OCI-LY3 (cell line): Measurements from ENCODE around the gene EVI5L.
"Not testable (repeated sequence)": the region's sequence is repeated elsewhere in the genome, so short reads cannot be mapped to it uniquely, and the experiment has no call there.

Experiments
- H2AFZ ChIP-seq: fragments of 200-600, 300-600 bp; shearing (Covaris generic); 2 replicates; pipeline ENCODE4 v1.6.0; 2014; ENCODE audit warnings: antibody characterized with exemption, low read depth, low read length
- H3K27ac ChIP-seq: fragments of 200-600, 300-600 bp; sonication (generic); 2 replicates; pipeline ENCODE4 v1.5.1; 2014; ENCODE audit warnings: mild to moderate bottlenecking, low read length, moderate library complexity, mixed read lengths
- H3K27me3 ChIP-seq: fragments of 200-600, 300-600 bp; sonication (generic); 2 replicates; pipeline ENCODE4 v1.6.1; 2014; ENCODE audit warnings: low read depth, low read length, mixed read lengths
- H3K36me3 ChIP-seq: fragments of 200-600, 300-600 bp; sonication (generic); replicated peaks from 2 replicates; pipeline ENCODE3; 2014; ENCODE audit warnings: low read depth, low read length, mixed read lengths
- H3K4me1 ChIP-seq: fragments of 300-600, 200-600 bp; sonication (generic); 2 replicates; pipeline ENCODE4 v1.6.1; 2014; ENCODE audit warnings: low read length, mixed read lengths
- H3K4me2 ChIP-seq: fragments of 200-600, 300-600 bp; sonication (generic); 2 replicates; pipeline ENCODE4 v1.6.1; 2014; ENCODE audit warnings: low read length, mixed read lengths
- H3K4me3 ChIP-seq: fragments of 300-600, 200-600 bp; sonication (generic); 2 replicates; pipeline ENCODE4 v1.5.1; 2014; ENCODE audit warnings: antibody characterized with exemption, mild to moderate bottlenecking, low read length, moderate library complexity
- H3K79me2 ChIP-seq: fragments of 300-600, 200-600 bp; shearing (Covaris generic); 2 replicates; pipeline ENCODE4 v1.6.1; 2014; ENCODE audit warnings: mild to moderate bottlenecking, low read length, mixed read lengths
- H3K9ac ChIP-seq: fragments of 300-600, 200-600 bp; shearing (Covaris generic); 2 replicates; pipeline ENCODE4 v1.6.0; 2014; ENCODE audit warnings: mild to moderate bottlenecking, low read length, moderate library complexity
- H3K9me3 ChIP-seq: fragments of 200-600, 300-600 bp; shearing (Covaris generic); 2 replicates; pipeline ENCODE4 v1.6.1; 2014; ENCODE audit warnings: low read length, mixed read lengths; ENCODE audit not compliant: insufficient read depth
- H4K20me1 ChIP-seq: fragments of 200-600, 300-600 bp; sonication (generic); 2 replicates; pipeline ENCODE4 v1.6.1; 2016; ENCODE audit warnings: low read length, mixed read lengths; ENCODE audit not compliant: insufficient read depth
- CTCF ChIP-seq: fragments of 200-600, 300-600 bp; sonication (generic); IDR thresholded peaks from 2 replicates; pipeline ENCODE4 v1.5.1; 2014; ENCODE audit warnings: antibody characterized with exemption, low read length, low read depth
- EZH2phosphoT487 ChIP-seq: fragments of 200-600 bp; shearing (Covaris generic); IDR thresholded peaks from 2 replicates; pipeline ENCODE4 v1.6.1; 2018; ENCODE audit warnings: antibody characterized with exemption, mixed run types, low read depth

EVI5L gene

GRCh38 chr19:7806876-7807275 is 23.1 kb upstream of the EVI5L start:
- H4K20me1 ChIP-seq = no peaks in the 10 kb centered on the region
- H3K4me2 ChIP-seq = peak overlapping the region; percentile 57; the same call in 1 of the 2 replicates
- TF ChIP-seq CTCF (no peak), EZH2phosphoT487 (no peak)
- peaks cover 64% of the 10 kb centered on the region for H3K27me3 ChIP-seq
- H3K4me1 ChIP-seq = peaks cover 17% of the 10 kb centered on the region
- no peaks in the 10 kb centered on the region for H3K79me2 ChIP-seq
- H3K27ac ChIP-seq = no peak overlapping the region
- peaks cover 15% of the 10 kb centered on the region; the same call in 1 of the 2 replicates for H3K9me3 ChIP-seq
- no peak overlapping the region for H2AFZ ChIP-seq
- no peaks in the 10 kb centered on the region for H3K36me3 ChIP-seq
- H3K9ac ChIP-seq = no peak overlapping the region
- H3K4me3 ChIP-seq = no peak overlapping the region

GRCh38 chr19:7808108-7808507 is 21.9 kb upstream of the EVI5L start:
- no peak overlapping the region for H3K27ac ChIP-seq
- H3K9me3 ChIP-seq = peaks cover 15% of the 10 kb centered on the region; the same call in 1 of the 2 replicates
- peaks cover 17% of the 10 kb centered on the region for H3K4me1 ChIP-seq
- no peaks in the 10 kb centered on the region for H3K79me2 ChIP-seq
- no peak overlapping the region for H2AFZ ChIP-seq
- peak overlapping the region; percentile 57 for H3K4me2 ChIP-seq
- no peaks in the 10 kb centered on the region for H4K20me1 ChIP-seq
- H3K27me3 ChIP-seq = peaks cover 64% of the 10 kb centered on the region
- TF ChIP-seq EZH2phosphoT487 = no peak
- H3K9ac ChIP-seq = no peak overlapping the region
- no peaks in the 10 kb centered on the region for H3K36me3 ChIP-seq
- H3K4me3 ChIP-seq = no peak overlapping the region

GRCh38 chr19:7811989-7812388 is 18.0 kb upstream of the EVI5L start:
- Histone ChIP-seq H3K36me3 (peaks cover 2% of the 10 kb centered on the region), H3K4me3 (no peak overlapping the region), H3K27me3 (peaks cover 57% of the 10 kb centered on the region), H4K20me1 (no peaks in the 10 kb centered on the region), H3K4me1 (peaks cover 15% of the 10 kb centered on the region), H3K9me3 (peaks cover 10% of the 10 kb centered on the region; the same call in 1 of the 2 replicates), H3K79me2 (no peaks in the 10 kb centered on the region), H3K4me2 (no peak overlapping the region), H3K9ac (no peak overlapping the region), H3K27ac (no peak overlapping the region), H2AFZ (no peak overlapping the region)
- no peak for TF ChIP-seq CTCF
- TF ChIP-seq EZH2phosphoT487 = no peak

GRCh38 chr19:7815325-7815724 is 14.7 kb upstream of the EVI5L start:
- Histone ChIP-seq H3K9ac (no peak overlapping the region), H3K27ac (no peak overlapping the region), H3K4me2 (no peak overlapping the region), H3K36me3 (peaks cover 6% of the 10 kb centered on the region), H3K79me2 (no peaks in the 10 kb centered on the region), H2AFZ (no peak overlapping the region), H3K9me3 (peaks cover 16% of the 10 kb centered on the region), H4K20me1 (no peaks in the 10 kb centered on the region), H3K4me1 (peaks cover 9% of the 10 kb centered on the region), H3K4me3 (no peak overlapping the region), H3K27me3 (peaks cover 53% of the 10 kb centered on the region)
- TF ChIP-seq EZH2phosphoT487 = no peak
- TF ChIP-seq CTCF = no peak

- H3K9ac ChIP-seq, H3K79me2 ChIP-seq, H3K27ac ChIP-seq, H3K4me2 ChIP-seq, H3K36me3 ChIP-seq, H3K4me3 ChIP-seq, H2AFZ ChIP-seq, H4K20me1 ChIP-seq, H3K4me1 ChIP-seq: not testable (repeated sequence)
- peaks cover 54% of the 10 kb centered on the region for H3K27me3 ChIP-seq
- peaks cover 11% of the 10 kb centered on the region for H3K9me3 ChIP-seq
Observed at GRCh38 chr19:7816040-7816439, 14.0 kb upstream of the EVI5L start.
